Measurements from ENCODE around the gene TIPRL.

DNA sequence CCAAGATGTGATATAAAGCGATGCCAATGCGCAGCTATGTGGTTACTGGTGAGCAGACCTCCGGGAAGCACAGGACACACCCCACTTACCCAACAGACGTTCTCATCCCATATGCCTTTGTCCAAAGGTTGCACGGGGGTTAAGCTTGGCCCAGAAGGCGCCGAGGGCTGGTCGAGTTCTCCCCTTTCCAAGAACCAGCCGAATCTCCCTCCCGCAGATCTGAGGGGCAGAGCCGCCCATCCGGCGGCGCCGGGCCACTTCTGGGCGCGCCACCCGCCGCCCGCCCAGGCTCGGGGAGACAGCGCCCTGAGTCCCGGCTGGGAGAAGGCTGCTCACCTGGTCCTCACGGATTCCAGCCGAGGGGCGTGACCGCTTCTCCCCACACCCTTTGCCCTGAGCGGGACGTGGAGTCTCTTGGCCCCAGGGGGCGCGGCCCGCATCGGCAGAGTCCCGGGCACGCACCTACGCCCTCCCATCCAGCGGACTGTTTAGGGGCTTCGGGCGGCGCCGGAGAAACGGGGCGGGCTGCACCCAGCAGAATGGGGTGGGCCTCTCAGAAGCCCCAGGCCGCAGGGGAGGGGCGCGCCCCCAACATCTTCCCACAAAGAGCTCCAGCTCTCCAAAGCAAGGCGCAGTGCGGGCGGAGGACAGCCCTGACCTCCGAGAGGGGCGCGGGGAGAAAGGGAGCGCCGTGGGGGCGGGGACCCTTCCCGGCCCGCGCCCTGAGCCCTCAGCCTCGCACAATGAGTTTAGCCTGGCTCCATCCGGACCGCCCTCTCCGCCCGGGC is 42.6 kb upstream of the TIPRL start:
- TF ChIP-seq CTCF (IDR thresholded peaks at IDR 0.05), result no peak
- TF ChIP-seq POLR2A (IDR thresholded peaks at IDR 0.05), result no peak
- peak in 1 of 2 donors; percentile 38 for TF ChIP-seq POLR2AphosphoS5 (IDR thresholded peaks at IDR 0.05; ENCODE audit: insufficient read depth in 1 of 2, low read depth in 1 of 2)
